Effector memory CD4-positive, alpha-beta T cell (primary cell): Measurements from ENCODE around the gene NAGK.
"Not testable (repeated sequence)": the region's sequence is repeated elsewhere in the genome, so short reads cannot be mapped to it uniquely, and the experiment has no call there.

ENCODE experiments used
- DNase-seq, 3 donors: peaks; one replicate each; pipeline ENCODE4 v3.0.0-alpha.2; 2020
- H3K27ac ChIP-seq: 2 replicates; pipeline ENCODE4 v1.7.0; 2013; ENCODE audit warnings: mild to moderate bottlenecking, low read length, moderate library complexity; ENCODE audit not compliant: insufficient read depth, poor library complexity, severe bottlenecking
- H3K27me3 ChIP-seq: replicated peaks from 2 replicates; pipeline ENCODE4 v1.7.0; 2013; ENCODE audit warnings: mild to moderate bottlenecking, low read length; ENCODE audit not compliant: insufficient read depth, control insufficient read depth, poor library complexity, severe bottlenecking
- H3K36me3 ChIP-seq: 2 replicates; pipeline ENCODE4 v1.7.0; 2013; ENCODE audit warnings: mild to moderate bottlenecking, low read length, moderate library complexity; ENCODE audit not compliant: control insufficient read depth, insufficient read depth
- H3K4me1 ChIP-seq: 2 replicates; pipeline ENCODE4 v1.7.0; 2013; ENCODE audit warnings: low read length, mild to moderate bottlenecking; ENCODE audit not compliant: control insufficient read depth, insufficient read depth, poor library complexity, severe bottlenecking
- H3K4me3 ChIP-seq: 2 replicates; pipeline ENCODE4 v1.7.0; 2013; ENCODE audit warnings: low read length, low read depth, mild to moderate bottlenecking; ENCODE audit not compliant: insufficient read depth, poor library complexity, severe bottlenecking
- H3K9me3 ChIP-seq: 2 replicates; pipeline ENCODE4 v1.7.0; 2013; ENCODE audit warnings: mild to moderate bottlenecking, low read length, moderate library complexity; ENCODE audit not compliant: control insufficient read depth
- total RNA-seq, 3 donors: gene quantifications; one replicate each; lab custom pipeline; 2026; lab: John Stamatoyannopoulos, UW

The NAGK gene
- 42.7 to 64.3 (median 50.2) reads per million in 3 donors for total RNA-seq

DNA sequence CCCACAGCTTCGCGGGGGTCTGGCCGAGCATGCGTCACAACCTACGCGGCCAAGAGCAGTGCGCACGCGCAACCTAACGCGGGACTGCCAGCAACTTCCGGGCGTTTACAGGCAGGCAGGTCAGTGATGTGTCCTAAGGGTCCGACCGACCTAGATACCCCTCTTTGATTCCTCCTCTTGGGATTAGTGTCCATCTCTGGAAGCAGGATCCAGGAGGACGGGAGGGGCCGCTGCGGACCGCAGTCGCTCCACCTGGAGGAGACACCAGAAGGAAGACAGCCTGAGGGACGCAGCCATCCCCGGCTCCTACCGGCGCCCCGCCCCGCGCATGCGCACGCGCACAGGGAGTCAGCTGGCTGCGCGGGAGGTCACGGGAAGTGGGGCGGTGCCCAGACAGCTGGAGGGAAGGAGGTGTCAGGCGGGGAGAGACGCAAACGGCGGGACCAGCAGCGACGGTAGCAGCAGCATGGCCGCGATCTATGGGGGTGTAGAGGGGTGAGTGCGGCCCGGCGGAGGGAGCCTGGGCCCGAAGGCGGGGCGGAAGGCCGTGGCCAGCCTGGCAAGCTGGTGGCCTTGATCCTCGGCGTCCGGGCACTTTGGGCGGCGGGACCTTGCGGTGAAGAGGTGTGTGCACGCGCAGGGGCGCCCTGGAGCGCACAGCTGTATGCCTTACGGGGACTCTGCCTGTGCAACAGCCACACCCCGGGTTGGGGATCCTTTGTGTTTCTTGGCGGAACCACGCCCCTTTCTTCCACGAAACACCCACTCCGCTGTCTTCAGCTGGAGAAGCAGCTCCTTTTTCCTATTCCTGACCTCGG is at the start of gene NAGK:
TSS of gene NAGK (plus strand) at position 431 of the 818 bp plus-strand sequence. CDS start at position 467, 36 bp downstream.
- Histone ChIP-seq H3K27me3 (no peaks in the 10 kb centered on the region), H3K9me3 (no peaks in the 10 kb centered on the region), H3K36me3 (no peaks in the 10 kb centered on the region), H3K4me1 (peaks cover 37% of the 10 kb centered on the region), H3K4me3 (peak within 1 kb of the TSS; percentile 79), H3K27ac (peak within 1 kb of the TSS; percentile 95)
- DNase-seq, result peak; percentile 96 to 97 (median 96)

DNA sequence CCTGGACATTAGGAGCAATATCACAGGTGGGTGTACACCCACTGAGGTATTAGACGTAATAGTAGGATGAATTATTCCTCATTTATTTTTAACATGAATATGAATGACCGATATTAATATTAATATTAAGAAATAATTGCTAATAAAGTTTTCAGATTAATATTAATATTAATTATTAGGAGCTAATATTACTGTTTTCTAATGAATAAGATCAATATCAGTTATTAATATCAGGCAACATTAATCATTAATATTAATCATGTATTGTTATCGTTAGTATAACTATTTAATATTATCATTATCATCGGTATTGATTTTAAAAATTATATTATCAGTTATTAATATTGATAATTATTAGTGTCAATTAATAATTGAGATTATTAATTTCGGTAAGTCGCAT is 48.5 kb upstream of the NAGK start:
- H3K27me3 ChIP-seq, H3K4me3 ChIP-seq, H3K27ac ChIP-seq, H3K36me3 ChIP-seq, H3K4me1 ChIP-seq, DNase-seq, H3K9me3 ChIP-seq: not testable (repeated sequence)

DNA sequence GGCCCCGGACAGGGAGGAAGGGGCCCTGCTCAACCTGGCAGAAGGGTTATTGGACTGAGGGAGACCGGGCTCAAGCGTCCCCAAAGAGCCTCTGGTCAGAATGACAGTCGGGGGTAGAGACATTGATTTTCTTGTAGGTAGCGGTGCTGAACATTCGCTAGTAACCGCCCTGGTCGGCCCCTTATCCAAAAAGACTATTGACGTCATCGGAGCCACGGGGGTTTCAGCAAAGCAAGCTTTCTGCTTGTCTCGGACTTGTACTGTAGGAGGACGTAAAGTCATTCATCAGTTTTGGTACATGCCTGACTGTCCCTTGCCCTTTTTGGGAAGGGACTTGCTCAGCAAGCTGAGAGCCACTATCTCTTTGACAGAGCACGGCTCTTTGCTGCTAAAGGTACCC is 47.1 kb upstream of the NAGK start:
- not testable (repeated sequence) for H3K36me3 ChIP-seq, H3K27me3 ChIP-seq, H3K9me3 ChIP-seq, H3K27ac ChIP-seq, H3K4me3 ChIP-seq, H3K4me1 ChIP-seq, DNase-seq

DNA sequence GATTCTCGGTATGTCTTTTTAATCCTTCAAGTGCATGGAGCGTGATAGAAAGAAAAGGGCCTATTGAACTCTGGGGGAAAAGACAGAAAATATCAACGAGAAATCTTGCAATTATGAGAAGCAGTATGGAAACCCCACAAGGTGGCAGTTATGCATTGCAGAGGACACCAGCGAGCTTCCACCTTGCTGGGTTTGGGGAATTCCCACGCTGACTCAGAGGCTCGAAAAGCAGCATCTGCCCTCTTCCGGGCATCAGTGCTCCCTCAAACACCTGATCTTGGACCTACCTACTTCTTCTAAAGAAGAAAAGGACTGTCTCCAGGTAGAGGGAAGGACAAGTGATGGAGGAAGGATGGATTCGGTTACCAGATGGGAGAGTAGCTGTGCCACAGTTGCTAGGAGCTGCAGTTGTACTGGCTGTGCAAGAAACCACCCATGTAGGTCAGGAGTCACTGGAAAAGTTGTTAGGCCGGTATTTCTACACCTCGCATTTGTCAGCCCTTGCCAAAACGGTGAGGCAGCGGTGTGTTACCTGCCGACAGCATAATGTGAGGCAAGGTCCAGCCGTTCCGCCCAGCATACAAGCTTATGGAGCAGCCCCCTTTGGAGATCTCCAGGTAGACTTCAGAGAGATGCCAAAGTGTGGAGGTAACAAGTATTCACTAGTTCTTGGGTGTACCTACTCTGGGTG is 44.8 kb upstream of the NAGK start:
- H3K36me3 ChIP-seq, H3K27me3 ChIP-seq, H3K4me3 ChIP-seq, H3K27ac ChIP-seq, H3K9me3 ChIP-seq, H3K4me1 ChIP-seq: not testable (repeated sequence)
- DNase-seq, result peak; percentile 26 to 48 (median 46)

DNA sequence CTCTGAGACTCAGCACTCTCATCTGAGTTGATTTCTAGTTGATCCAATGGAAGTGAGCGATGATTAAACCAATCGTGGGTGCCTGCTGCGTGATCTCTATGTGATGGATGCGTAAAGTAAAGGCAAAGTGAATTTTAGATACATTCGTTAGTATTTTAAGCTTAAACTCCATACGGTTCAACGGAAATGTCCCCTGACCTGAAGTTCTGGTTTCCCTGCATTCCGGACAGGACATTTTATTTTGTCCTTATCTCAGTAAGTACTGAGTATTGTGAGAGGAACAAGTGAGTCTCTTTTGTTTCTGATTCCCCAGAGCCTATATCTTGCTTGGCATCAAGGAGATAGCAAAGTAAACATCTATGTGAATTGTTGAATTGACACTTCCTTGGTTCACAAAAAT is 32.2 kb upstream of the NAGK start:
- H3K27ac ChIP-seq, H3K4me1 ChIP-seq, H3K9me3 ChIP-seq, H3K27me3 ChIP-seq, H3K36me3 ChIP-seq, H3K4me3 ChIP-seq, DNase-seq: not testable (repeated sequence)

DNA sequence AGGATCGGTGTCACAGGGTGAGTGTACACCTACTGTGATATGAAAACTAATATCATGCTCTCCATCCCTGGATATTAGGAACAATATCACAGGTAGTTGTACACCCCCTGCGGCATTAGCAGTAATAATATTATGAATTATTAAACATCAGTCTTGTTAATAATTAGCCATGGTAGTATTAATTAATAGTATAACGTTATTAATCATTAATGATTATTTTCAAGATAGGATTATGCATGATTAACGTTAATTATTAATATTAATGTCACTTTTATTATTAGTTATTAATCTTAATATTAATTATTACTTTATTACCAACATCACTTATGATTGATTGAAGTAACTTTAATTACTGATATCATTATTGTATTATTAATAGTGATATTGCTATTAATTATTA is 26.2 kb upstream of the NAGK start:
- DNase-seq, result no peak
- H3K27me3 ChIP-seq, result no peaks in the 10 kb centered on the region
- no peaks in the 10 kb centered on the region for H3K4me1 ChIP-seq
- no peak overlapping the region for H3K27ac ChIP-seq
- H3K36me3 ChIP-seq, result no peaks in the 10 kb centered on the region
- H3K9me3 ChIP-seq, result no peaks in the 10 kb centered on the region
- H3K4me3 ChIP-seq, result no peak overlapping the region

DNA sequence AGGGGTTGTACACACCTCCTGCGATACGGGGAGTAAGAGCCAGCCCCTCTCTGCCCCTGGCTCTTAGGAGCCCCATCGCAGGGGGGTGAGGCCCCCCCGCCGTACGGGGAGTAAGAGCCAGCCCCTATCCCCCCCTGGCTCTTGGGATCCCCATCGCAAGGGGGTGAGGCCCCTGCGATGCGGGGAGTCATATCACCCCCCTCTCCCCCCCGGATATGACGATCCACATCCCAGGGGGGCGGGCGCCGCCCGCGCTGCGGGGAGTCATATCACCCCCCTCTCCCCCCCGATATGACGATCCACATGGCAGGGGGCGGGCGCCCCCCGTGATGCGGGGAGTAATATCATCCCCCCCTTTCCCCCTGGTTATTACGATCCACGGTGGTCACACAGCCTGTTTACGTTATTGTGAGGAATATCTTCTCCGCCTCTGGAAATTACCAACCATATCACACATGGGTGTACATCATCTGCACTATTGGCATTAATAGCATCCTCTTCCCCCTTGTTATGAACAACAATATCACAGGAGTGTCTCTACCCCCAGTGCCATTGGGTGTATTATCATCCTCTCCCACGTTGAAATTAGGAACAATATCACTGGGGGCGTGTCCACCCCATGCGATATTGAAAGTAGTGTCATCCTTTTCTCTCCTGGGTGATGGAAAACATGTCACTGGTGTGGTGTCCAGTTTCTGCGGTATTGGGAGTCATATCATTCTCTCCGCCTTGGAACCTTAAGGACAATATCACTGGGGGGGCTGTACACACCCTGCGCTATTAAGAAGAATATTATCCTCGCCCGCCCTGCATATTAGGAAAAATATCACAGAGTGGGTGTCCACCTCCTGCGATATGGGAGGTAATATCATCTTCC is 24.7 kb upstream of the NAGK start:
- H3K4me3 ChIP-seq, result no peak overlapping the region
- H3K36me3 ChIP-seq, result no peaks in the 10 kb centered on the region
- DNase-seq, result no peak
- no peak overlapping the region for H3K27ac ChIP-seq
- no peaks in the 10 kb centered on the region for H3K27me3 ChIP-seq
- no peaks in the 10 kb centered on the region for H3K9me3 ChIP-seq
- no peaks in the 10 kb centered on the region for H3K4me1 ChIP-seq

DNA sequence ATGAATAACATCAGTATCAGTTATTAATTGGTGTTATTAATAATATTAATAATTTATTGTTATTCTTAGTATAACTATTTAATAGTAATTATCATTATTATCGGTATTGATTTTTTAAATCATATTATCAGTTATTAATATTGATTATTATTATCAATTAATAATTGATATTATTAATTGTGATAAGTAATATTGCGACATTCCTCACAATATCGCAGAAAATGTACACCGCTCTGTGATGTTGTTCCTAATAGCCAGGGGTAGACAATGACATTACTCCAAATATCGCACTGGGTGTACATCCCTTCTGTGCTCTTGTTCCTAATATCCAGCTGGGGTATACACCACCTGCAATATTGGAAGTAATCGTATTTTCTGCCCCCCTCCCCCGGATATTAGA is 23.3 kb upstream of the NAGK start:
- no peak for DNase-seq
- Histone ChIP-seq H3K27me3 (no peaks in the 10 kb centered on the region), H3K9me3 (no peaks in the 10 kb centered on the region), H3K27ac (no peak overlapping the region), H3K4me3 (no peak overlapping the region), H3K4me1 (no peaks in the 10 kb centered on the region), H3K36me3 (no peaks in the 10 kb centered on the region)

DNA sequence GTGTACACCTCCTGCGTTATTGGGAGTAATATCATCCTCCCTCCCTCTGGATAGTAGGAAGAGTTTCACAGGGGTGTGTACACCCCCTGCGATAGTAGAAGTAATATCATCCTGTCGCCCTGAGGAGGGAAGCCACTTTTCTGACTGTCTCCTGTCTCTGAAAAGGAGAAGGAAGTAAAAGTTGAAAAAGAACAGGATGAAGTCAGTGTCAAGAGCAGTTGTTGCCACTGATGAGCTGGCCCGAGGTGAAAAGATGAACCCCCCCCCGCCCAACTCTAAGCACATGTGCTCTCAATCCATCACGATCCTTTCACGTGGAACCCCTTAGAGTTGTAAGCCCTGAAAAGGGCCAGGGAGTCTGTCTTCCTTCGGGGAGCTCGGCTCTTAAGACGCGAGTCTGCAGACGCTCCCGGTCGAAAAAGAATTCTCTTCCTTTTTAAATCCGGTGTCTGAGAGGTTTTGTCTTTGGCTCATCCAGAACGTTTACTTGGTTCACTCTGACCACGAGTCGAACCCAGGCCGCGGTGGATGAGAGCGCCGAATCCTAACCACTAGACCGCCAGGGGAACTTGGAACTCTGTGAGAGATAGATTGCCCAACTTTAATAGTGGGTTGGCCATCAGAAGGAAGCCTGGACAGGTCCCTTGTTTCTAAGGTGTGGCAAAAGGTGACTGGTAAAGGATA is 22.4 kb upstream of the NAGK start:
- H3K4me3 ChIP-seq, result no peak overlapping the region
- H3K36me3 ChIP-seq, result no peaks in the 10 kb centered on the region
- DNase-seq, result no peak
- H3K27me3 ChIP-seq, result no peaks in the 10 kb centered on the region
- H3K27ac ChIP-seq, result no peak overlapping the region
- no peaks in the 10 kb centered on the region for H3K9me3 ChIP-seq
- H3K4me1 ChIP-seq, result no peaks in the 10 kb centered on the region
